K562 (cell line): ENCODE results near the gene CD151.

Experiments
- CTCF ChIP-seq, 3 experiments: IDR thresholded peaks in 2 of 3; conservative IDR thresholded peaks in 1 of 3; 2 replicates each; pipeline ENCODE4 v1.5.1; 2011 to 2012; ENCODE audit warnings: low read length in 3 of 3, mild to moderate bottlenecking in 3 of 3, control low read depth in 2 of 3, improper control_type of control experiment in 1 of 3, inconsistent platforms in 1 of 3, low read depth in 1 of 3, mixed read lengths in 1 of 3, moderate library complexity in 1 of 3; ENCODE audit not compliant: insufficient read depth in 2 of 3
- SIN3A ChIP-seq, 2 experiments: fragments of 150-350 bp in 1 of 2; IDR thresholded peaks; 2 replicates each; pipeline ENCODE4 v1.6.1; 2011 to 2016; ENCODE audit warnings: borderline replicate concordance in 2 of 2, low read depth in 2 of 2, low read length in 2 of 2, mild to moderate bottlenecking in 2 of 2, moderate library complexity in 2 of 2; ENCODE audit not compliant: control insufficient read depth in 1 of 2
- ZBTB7A ChIP-seq: IDR thresholded peaks from 2 replicates; pipeline ENCODE4 v1.6.1; 2011; ENCODE audit warnings: low read depth, mild to moderate bottlenecking, low read length, moderate library complexity, borderline replicate concordance; ENCODE audit not compliant: control insufficient read depth

GRCh38 chr11:877565-877964 lies 44.8 kb downstream of the CD151 start:
- TF ChIP-seq CTCF (IDR thresholded peaks at IDR 0.05 in 2 of 3, conservative IDR thresholded peaks at IDR 0.05 in 1 of 3; ENCODE audit: insufficient read depth in 2 of 3, low read depth in 1 of 3, low read length in 3 of 3) (no peak), ZBTB7A (no peak), SIN3A (IDR thresholded peaks at IDR 0.05; ENCODE audit: borderline replicate concordance in 2 of 2, control insufficient read depth in 1 of 2, low read depth in 2 of 2, low read length in 2 of 2) (no peak)
